GM08714 (cell line): Measurements from ENCODE around the gene TMEM109.

ENCODE experiments used
- H3K4me3 ChIP-seq: fragments of 200-500 bp; sonication (Bioruptor generic); 2 replicates; pipeline ENCODE4 v1.5.1; 2014; ENCODE audit warnings: mild to moderate bottlenecking, low read length, inconsistent platforms
- ZNF274 ChIP-seq: IDR thresholded peaks from 2 replicates; pipeline ENCODE4 v1.6.1; 2012; ENCODE audit warnings: mild to moderate bottlenecking, low read depth, low read length

Gene TMEM109

GRCh38 chr11:60932605-60933356 lies 18.8 kb downstream of the TMEM109 start:
- no peak for TF ChIP-seq ZNF274
- no peak overlapping the region for H3K4me3 ChIP-seq

DNA sequence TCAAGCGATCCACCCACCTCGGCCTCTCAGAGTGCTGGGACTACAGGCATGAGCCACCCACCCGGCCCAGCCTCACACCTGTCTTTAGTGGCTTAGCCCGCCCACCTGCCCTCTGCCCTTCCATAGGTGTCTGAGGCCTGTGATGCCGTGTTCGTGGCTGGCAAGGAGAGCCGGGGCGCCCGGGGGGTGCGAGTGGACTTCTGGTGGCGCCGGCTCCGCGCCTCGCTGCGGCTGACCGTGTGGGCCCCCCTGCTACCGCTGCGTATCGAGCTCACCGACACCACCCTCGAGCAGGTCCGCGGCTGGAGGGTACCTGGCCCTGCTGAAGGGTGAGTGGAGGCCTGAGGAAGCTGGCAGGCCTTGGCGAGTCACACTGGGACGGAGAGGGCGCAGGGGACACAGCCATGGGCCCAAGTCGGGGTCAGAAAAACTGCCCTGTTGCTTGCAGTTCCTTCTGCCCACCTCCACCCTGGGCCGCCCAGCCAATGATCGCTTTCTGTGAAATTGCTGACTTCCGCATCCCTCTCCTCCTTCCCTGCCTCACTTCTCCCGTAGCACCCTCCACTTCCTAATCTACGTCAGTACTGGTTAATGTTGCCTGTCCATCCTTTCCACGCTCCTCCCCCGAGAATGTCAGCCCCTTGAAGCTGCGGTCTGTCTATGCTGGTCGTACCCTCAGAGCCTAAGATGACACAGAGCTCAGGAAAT lies 19.6 kb downstream of the TMEM109 start:
- no peak for TF ChIP-seq ZNF274
- no peak overlapping the region for H3K4me3 ChIP-seq

GRCh38 chr11:60934124-60934789 lies 20.3 kb downstream of the TMEM109 start:
- no peak for TF ChIP-seq ZNF274
- no peak overlapping the region for H3K4me3 ChIP-seq

DNA sequence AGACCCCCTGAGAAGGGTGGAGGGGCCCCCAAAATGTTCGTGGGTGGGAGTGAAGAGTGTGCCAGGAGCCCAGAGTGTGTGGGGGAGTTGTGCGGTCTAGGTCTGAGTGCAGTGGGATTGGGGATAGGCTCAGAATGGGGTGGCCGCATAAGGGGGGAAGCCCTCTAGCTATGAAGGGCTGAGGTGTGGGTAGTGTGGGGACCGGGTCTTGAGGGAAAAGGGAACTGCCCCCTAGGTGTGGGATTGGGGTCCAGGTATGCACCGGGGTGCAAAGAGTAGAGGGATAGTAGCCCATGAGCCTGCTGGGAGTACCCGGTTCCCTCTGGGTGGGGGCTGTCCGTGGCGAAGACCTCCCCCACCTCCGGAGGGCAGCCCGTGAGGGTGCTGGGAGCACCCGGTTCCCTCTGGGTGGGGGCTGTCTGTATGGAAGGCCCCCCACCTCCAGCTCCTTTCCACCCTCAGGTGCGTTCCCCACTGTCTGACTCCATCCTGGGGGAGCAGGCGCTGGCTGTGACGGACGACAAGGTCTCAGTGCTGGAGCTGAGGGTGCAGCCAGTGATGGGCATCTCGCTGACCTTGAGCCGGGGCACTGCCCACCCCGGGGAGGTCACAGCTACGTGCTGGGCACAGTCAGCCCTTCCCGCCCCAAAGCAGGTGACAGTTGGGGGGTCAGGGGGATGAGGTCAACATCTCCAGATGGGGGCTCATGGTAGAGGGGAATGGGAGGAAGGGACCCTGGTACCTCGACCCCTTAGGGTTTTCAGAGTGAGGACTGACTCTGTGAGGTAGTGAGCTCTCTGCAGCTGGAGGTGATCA lies 21.0 kb downstream of the TMEM109 start:
- no peak overlapping the region for H3K4me3 ChIP-seq
- no peak for TF ChIP-seq ZNF274

DNA sequence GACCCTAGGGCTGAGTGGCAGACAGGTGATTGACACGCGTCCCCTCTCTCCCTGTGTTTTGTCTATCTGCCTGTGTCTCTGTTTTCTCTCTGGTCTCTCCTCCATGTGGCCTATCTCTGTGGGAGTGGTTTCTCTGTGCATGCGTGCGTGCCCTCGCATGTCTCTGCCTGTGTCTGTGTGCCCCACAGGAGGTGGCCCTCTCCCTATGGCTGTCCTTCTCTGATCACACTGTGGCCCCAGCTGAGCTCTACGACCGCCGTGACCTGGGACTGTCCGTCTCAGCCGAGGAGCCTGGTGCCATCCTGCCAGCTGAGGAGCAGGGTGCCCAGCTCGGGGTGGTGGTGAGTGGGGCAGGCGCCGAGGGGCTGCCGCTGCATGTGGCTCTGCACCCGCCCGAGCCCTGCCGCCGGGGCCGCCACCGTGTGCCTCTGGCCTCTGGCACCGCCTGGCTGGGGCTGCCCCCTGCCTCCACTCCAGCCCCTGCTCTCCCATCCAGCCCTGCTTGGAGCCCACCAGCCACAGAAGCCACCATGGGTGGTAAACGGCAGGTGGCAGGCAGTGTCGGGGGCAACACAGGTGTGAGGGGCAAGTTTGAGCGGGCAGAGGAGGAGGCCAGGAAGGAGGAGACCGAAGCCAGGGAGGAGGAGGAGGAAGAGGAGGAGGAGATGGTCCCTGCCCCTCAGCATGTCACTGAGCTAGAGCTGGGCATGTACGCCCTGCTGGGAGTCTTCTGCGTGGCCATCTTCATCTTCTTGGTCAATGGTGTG lies 21.9 kb downstream of the TMEM109 start:
- no peak for TF ChIP-seq ZNF274
- H3K4me3 ChIP-seq = no peak overlapping the region

GRCh38 chr11:60936467-60937143 lies 22.6 kb downstream of the TMEM109 start:
- no peak overlapping the region for H3K4me3 ChIP-seq
- no peak for TF ChIP-seq ZNF274

GRCh38 chr11:60937144-60937527 lies 23.2 kb downstream of the TMEM109 start:
- no peak for TF ChIP-seq ZNF274
- H3K4me3 ChIP-seq = no peak overlapping the region

- H3K4me3 ChIP-seq = no peak overlapping the region
- TF ChIP-seq ZNF274 = no peak
Measured at GRCh38 chr11:60937811-60938210, 23.9 kb downstream of the TMEM109 start.

DNA sequence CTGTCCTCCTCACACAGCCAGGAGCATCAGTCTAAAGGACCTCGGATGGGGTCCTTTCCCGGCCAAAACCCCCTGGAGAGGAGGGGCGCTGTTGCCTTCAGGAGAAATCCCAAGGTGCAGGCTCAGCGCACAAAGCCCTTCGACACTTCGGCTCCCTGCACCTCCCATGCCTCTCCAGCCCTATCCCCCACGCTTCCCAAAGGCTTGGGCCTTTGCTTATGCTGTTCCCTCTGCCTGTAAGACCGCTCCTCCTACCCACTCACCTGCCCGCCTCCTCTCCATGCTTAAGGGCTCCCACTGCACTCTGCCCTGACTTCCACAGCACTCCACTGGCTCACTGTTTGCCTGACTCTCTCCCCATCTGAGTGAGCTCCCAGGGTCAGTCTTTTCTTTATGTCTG lies 24.5 kb downstream of the TMEM109 start:
- no peak overlapping the region for H3K4me3 ChIP-seq
- no peak for TF ChIP-seq ZNF274

DNA sequence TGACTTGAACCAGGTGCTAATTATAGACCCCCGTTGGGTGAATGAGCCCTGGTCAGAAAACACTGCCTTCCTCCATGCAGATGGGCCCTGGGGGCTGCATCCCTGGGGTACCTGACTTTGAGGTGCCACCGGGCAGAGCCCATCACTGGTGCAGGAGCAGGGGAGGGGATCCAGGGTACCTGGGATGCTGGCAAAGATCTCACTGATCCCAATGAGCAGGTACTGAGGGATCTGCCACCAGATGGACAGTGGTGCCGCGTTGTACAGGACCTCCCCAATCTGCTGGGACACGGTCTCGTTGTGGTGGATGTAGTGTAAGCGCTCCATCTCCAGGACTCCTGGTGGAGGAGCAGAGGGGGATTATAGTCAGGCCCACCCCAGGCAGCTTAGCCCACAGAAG lies 25.3 kb downstream of the TMEM109 start:
- no peak for TF ChIP-seq ZNF274
- no peak overlapping the region for H3K4me3 ChIP-seq

DNA sequence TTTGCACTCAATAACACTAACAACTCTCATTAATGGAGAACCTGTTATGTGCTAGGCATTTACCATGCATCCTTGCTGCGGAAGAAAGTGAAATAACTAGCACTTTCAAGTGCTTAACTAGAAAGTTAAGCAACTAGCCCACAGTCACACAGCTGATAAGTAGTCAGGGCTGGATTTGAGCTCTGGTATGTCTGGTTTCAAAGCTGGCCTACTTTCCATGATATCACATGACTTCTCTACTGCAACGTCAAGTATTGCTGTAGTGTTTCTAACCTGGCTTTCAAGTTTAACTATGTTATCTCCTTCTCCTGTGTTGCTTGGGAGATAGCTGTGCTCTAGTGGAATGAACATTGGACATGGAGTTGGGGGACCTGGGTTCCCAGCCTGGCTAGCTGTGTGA lies 25.9 kb downstream of the TMEM109 start:
- no peak for TF ChIP-seq ZNF274
- H3K4me3 ChIP-seq = no peak overlapping the region

DNA sequence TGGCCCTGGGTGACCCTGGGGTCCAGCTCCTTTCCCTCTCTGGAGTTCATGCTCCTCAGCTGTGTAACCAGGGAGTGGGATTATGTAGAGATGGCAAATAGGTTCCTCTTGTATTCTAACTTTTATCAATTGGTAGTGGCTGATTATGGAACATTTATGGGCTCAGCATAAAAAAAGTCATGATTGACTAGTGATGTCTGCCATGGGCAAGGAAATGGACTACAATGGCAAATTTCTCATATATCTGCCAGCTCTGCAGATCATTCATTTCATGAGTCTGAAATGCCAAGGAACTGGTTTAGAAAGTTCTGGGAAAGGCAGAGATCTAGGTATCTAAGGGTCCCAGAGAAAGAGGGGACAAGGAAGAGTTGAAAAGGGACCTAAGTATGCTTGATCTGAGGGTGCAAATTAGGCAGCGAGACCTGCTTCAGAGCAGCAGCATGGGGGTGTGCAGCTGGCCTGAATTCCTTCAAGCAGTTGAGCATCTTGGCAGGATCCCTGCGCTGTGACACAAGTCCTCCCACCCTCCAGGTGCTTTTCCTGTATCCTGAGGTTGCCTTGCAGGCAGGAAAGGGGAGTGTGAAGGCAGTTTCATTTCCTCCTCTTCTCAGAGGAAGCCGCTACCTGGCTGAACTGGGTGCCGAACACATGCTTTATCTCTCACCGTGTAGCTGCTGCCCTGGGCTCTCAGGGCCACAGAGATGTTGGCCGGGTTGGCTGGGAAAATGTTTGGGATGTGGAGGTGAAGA lies 27.6 kb downstream of the TMEM109 start:
- no peak for TF ChIP-seq ZNF274
- no peak overlapping the region for H3K4me3 ChIP-seq
